Breast epithelium (tissue), 4 donors: Measurements from ENCODE around the gene DVL1. TPM values are rescaled to one million over a fixed set of nuclear protein-coding genes. Genes with fewer than 3 reads are reported as not detected.

Source experiments
- DNase-seq, 2 donors: peaks; one replicate each; pipeline ENCODE4 v3.0.0-alpha.2; 2019; ENCODE audit warnings: low spot score in 2 of 2
- H3K27ac ChIP-seq, 2 donors: fragments of 200-600 bp; sonication (generic) in 1 of 2; one replicate each; pipeline ENCODE4 v1.5.1; 2016 to 2019; ENCODE audit warnings: mild to moderate bottlenecking in 1 of 2
- H3K27me3 ChIP-seq, 2 donors: fragments of 200-600 bp; sonication (generic) in 1 of 2; one replicate each; pipeline versions ENCODE4 v1.5.1 to v1.6.0; 2017 to 2019; ENCODE audit warnings: control low read depth in 1 of 2, mild to moderate bottlenecking in 1 of 2
- H3K36me3 ChIP-seq: fragments of 200-600 bp; one replicate; pipeline ENCODE4 v1.5.1; 2019
- H3K4me1 ChIP-seq, 2 donors: fragments of 200-600 bp; sonication (generic); one replicate each; pipeline ENCODE4 v1.5.1; 2016 to 2019; ENCODE audit warnings: control low read depth in 1 of 2
- H3K4me3 ChIP-seq, 3 donors: fragments of 200-600 bp; sonication (generic); 1 replicate in 2 of 3; 2 replicates in 1 of 3; pipeline ENCODE4 v1.5.1; 2016 to 2019; ENCODE audit warnings: mild to moderate bottlenecking in 3 of 3, moderate library complexity in 2 of 3
- H3K9me3 ChIP-seq, 2 donors: fragments of 200-600 bp; sonication (generic) in 1 of 2; one replicate each; pipeline ENCODE4 v1.5.1; 2016 to 2019; ENCODE audit warnings: control low read depth in 1 of 2
- CTCF ChIP-seq, 3 donors: fragments of 450-650 bp; IDR thresholded peaks; one replicate each; pipeline ENCODE4 v1.5.1; 2016 to 2017; ENCODE audit warnings: antibody characterized with exemption in 3 of 3, mild to moderate bottlenecking in 3 of 3, moderate library complexity in 3 of 3
- POLR2A ChIP-seq: fragments of 450-650 bp; IDR thresholded peaks from one replicate; pipeline ENCODE4 v1.6.1; 2016; ENCODE audit warnings: antibody characterized with exemption, mild to moderate bottlenecking, moderate library complexity
- POLR2AphosphoS5 ChIP-seq, 3 donors: sonication (generic); formaldehyde crosslinking; IDR thresholded peaks; one replicate each; pipeline ENCODE4 v1.6.1; 2017; ENCODE audit warnings: antibody characterized with exemption in 3 of 3
- intact Hi-C: fragments of 100-400 bp; cut with DNase I; formaldehyde crosslinking; loops from one replicate; pipeline ENCODE4 v1.15.1; 2023; ENCODE audit warnings: low total_unique reads
- total RNA-seq, 3 donors: library from RNA; depleted of rRNA; stranded (reverse); fragments of >200 nt; gene quantifications; one replicate each; pipeline ENCODE4 v1.1.0, GENCODE V29; 2016

Gene DVL1
- total RNA-seq, 3 donors from 2014 or later: 55.2 to 70.1 (median 55.2) TPM

- intact Hi-C loops: no loop called here
- Histone ChIP-seq H3K9me3 (no peaks in the 10 kb centered on the region), H3K36me3 (no peaks in the 10 kb centered on the region), H3K27ac (peak overlapping the region; percentile 92 to 98), H3K4me3 (peak overlapping the region; percentile 8 to 76 (median 70)), H3K4me1 (peaks cover 26 to 31% of the 10 kb centered on the region in 2 donors), H3K27me3 (no peaks in the 10 kb centered on the region)
- DNase-seq: peak; percentile 72 to 74
- TF ChIP-seq CTCF (IDR thresholded peaks at IDR 0.05) (no peak), POLR2A (no peak), POLR2AphosphoS5 (IDR thresholded peaks at IDR 0.05) (peak; percentile 34 to 79 (median 48))
These were observed 10.6 kb upstream of the DVL1 start for GRCh38 chr1:1359664-1360468.

DNA sequence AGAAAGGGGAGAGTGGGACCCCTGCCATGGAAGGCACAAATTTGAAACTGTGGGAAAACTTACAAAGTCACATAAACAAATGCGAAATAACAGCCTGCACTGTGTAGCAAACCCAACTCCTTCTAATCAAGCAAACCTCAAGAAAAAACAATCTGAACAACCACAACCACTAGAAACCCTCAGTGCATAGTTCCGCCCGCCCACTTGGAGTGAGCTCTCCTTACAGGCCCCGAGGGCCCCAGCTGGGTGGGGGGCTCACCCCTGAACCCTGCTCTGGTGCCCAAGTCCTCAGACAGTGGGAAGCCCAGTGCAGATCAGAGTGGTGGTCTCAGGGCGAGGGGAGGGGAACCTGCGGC lies 10.1 kb upstream of the DVL1 start:
- H3K36me3 ChIP-seq: no peaks in the 10 kb centered on the region
- peak overlapping the region; percentile 92 to 98 for H3K27ac ChIP-seq
- intact Hi-C loops: no loop called here
- peak overlapping the region; percentile 70 to 76 (median 71) for H3K4me3 ChIP-seq
- no peaks in the 10 kb centered on the region for H3K27me3 ChIP-seq
- H3K9me3 ChIP-seq: no peaks in the 10 kb centered on the region
- no peak for TF ChIP-seq POLR2AphosphoS5 (IDR thresholded peaks at IDR 0.05)
- no peak for TF ChIP-seq CTCF (IDR thresholded peaks at IDR 0.05)
- TF ChIP-seq POLR2A: no peak
- peaks cover 26 to 31% of the 10 kb centered on the region in 2 donors for H3K4me1 ChIP-seq
- DNase-seq: no peak

- H3K36me3 ChIP-seq: no peaks in the 10 kb centered on the region
- DNase-seq: peak in 1 of 2 donors; percentile 69
- H3K27me3 ChIP-seq: no peaks in the 10 kb centered on the region
- H3K4me1 ChIP-seq: peaks cover 26 to 31% of the 10 kb centered on the region in 2 donors
- intact Hi-C loops: no loop called here
- peak within 1 kb of the TSS; percentile 70 to 76 (median 71) for H3K4me3 ChIP-seq
- TF ChIP-seq POLR2AphosphoS5 (IDR thresholded peaks at IDR 0.05) (peak in 1 of 3 donors; percentile 9), POLR2A (no peak), CTCF (IDR thresholded peaks at IDR 0.05) (no peak)
- H3K27ac ChIP-seq: peak within 1 kb of the TSS; percentile 92 to 98
- H3K9me3 ChIP-seq: no peaks in the 10 kb centered on the region
These were observed 9.4 kb upstream of the DVL1 start, which contains the start of gene MXRA8 for GRCh38 chr1:1358433-1359271. Gene MXRA8, minus strand, starts transcription at chr1:1358555. Its CDS starts 51 bp downstream, at chr1:1358504.

DNA sequence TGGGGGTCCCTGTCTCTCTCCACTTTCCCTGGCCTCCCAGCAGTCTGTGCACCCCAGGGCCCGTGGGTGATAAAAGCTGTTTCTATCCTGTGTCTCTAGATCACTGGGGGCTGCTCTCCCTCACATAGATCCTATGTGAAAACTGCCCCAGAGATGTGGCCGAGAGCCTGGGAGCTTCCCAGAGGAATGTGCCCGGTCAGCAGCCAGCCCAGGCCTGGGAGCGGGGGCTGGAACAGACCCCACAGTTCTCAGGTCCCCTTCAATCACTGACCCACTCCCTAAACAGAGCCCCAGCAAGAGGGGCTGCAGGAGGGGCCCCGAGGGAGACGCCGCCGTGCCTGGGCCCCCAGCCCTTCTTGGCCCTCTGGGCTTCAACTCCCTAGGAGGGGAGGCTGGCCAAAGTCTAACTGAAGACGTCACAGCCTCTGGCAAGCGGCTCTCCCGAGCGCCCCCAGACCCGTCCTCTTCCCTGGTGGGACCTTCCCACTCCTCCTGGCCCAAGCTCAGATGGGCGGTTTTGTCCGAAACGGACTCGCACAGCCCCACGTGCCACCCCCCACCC lies 8.7 kb upstream of the DVL1 start:
- Histone ChIP-seq H3K9me3 (no peaks in the 10 kb centered on the region), H3K36me3 (no peaks in the 10 kb centered on the region), H3K27ac (peak overlapping the region; percentile 92 to 98), H3K4me1 (peaks cover 26 to 34% of the 10 kb centered on the region in 2 donors), H3K4me3 (peak overlapping the region; percentile 70 to 76 (median 71)), H3K27me3 (no peaks in the 10 kb centered on the region)
- no peak for DNase-seq
- intact Hi-C loops: no loop called here
- no peak for TF ChIP-seq CTCF (IDR thresholded peaks at IDR 0.05)
- no peak for TF ChIP-seq POLR2AphosphoS5 (IDR thresholded peaks at IDR 0.05)
- no peak for TF ChIP-seq POLR2A
